ENCODE measurements around the gene UNC119.

Gene UNC119

GRCh38 chr17:28499684-28500357 is 52.6 kb downstream of the UNC119 start:
- DNase-seq, result no peak

- DNase-seq, result no peak
Observed at GRCh38 chr17:28499364-28499664, 53.1 kb downstream of the UNC119 start.

- DNase-seq, result no peak
Observed at GRCh38 chr17:28498652-28499363, 53.6 kb downstream of the UNC119 start.

GRCh38 chr17:28497931-28498330 is 54.5 kb downstream of the UNC119 start:
- DNase-seq, result no peak

Data from hypothalamus (tissue), 51 donors.